Chondrocyte (in vitro differentiated cells): ENCODE data around the gene CETN1. TPM values are rescaled to one million over a fixed set of nuclear protein-coding genes. Genes with fewer than 3 reads are reported as not detected.

Experiments used
- DNase-seq: peaks from one replicate; pipeline ENCODE4 v3.0.0; 2021; ENCODE audit warnings: mixed read lengths, low spot score
- H3K27ac Mint-ChIP-seq: one replicate; pipeline ENCODE4 v1.8.0; 2021; ENCODE audit warnings: mild to moderate bottlenecking, moderate library complexity, mixed read lengths; ENCODE audit not compliant: unreplicated experiment
- H3K27me3 Mint-ChIP-seq: 2 replicates; pipeline ENCODE4 v1.8.0; 2021; ENCODE audit warnings: low read depth, mixed read lengths
- H3K36me3 Mint-ChIP-seq: 2 replicates; pipeline ENCODE4 v1.8.0; 2021; ENCODE audit warnings: low read depth, mixed read lengths
- H3K4me1 Mint-ChIP-seq: 2 replicates; pipeline ENCODE4 v1.8.0; 2021; ENCODE audit warnings: low read depth, mild to moderate bottlenecking, mixed read lengths
- H3K4me3 Mint-ChIP-seq: one replicate; pipeline ENCODE4 v1.8.0; 2021; ENCODE audit warnings: mild to moderate bottlenecking, moderate library complexity, mixed read lengths; ENCODE audit not compliant: unreplicated experiment
- H3K9me3 Mint-ChIP-seq: 2 replicates; pipeline ENCODE4 v1.8.0; 2021; ENCODE audit warnings: low read depth, mixed read lengths
- long read RNA-seq: library from polyadenylated mRNA; stranded (forward); transcript quantifications from one replicate; pipeline ENCODE4 v2.0.0, GENCODE V29; 2021
- total RNA-seq: library from RNA; stranded (reverse); gene quantifications from 3 replicates; pipeline ENCODE4 v1.2.1, GENCODE V29; 2021
- TF ChIP-seq, protein P1 (sequence below): fragments of 200-600 bp; sonication (generic); IDR thresholded peaks from 2 replicates; pipeline ENCODE4 v1.5.0; 2021; ENCODE audit warnings: antibody characterized with exemption, mild to moderate bottlenecking, moderate library complexity

Gene CETN1
- total RNA-seq, result not detected in 3 replicates
- long read RNA-seq, result 0 reads

DNA sequence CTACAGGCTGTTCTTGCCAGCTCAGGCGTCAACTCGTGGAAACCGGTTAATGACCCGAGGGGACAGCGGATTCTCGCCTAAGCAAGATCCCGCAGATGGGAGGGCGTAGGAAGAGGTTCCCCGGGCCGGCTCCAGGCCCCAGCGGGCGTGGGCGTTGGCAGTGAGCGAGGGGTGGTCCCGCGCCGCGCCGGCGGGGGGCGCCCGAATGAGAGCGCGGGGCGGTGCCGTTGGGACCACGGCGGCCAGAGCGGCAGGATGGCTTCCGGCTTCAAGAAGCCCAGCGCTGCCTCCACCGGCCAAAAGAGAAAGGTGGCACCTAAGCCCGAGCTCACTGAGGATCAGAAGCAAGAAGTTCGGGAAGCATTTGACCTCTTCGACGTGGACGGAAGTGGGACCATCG, at the start of gene CETN1:
Gene CETN1, plus strand, starts transcription at position 227 of the 400 bp plus-strand sequence. Its CDS starts 29 bp downstream, at position 256.
- Mint-ChIP-seq H3K36me3 (peaks cover 1% of the 10 kb centered on the region), H3K9me3 (peaks cover 4% of the 10 kb centered on the region), H3K27me3 (no peaks in the 10 kb centered on the region), H3K27ac (no peak within 1 kb of the TSS), H3K4me1 (no peaks in the 10 kb centered on the region), H3K4me3 (no peak within 1 kb of the TSS)
- TF ChIP-seq, protein P1, sequence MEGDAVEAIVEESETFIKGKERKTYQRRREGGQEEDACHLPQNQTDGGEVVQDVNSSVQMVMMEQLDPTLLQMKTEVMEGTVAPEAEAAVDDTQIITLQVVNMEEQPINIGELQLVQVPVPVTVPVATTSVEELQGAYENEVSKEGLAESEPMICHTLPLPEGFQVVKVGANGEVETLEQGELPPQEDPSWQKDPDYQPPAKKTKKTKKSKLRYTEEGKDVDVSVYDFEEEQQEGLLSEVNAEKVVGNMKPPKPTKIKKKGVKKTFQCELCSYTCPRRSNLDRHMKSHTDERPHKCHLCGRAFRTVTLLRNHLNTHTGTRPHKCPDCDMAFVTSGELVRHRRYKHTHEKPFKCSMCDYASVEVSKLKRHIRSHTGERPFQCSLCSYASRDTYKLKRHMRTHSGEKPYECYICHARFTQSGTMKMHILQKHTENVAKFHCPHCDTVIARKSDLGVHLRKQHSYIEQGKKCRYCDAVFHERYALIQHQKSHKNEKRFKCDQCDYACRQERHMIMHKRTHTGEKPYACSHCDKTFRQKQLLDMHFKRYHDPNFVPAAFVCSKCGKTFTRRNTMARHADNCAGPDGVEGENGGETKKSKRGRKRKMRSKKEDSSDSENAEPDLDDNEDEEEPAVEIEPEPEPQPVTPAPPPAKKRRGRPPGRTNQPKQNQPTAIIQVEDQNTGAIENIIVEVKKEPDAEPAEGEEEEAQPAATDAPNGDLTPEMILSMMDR, result no peak
- no peak for DNase-seq

DNA sequence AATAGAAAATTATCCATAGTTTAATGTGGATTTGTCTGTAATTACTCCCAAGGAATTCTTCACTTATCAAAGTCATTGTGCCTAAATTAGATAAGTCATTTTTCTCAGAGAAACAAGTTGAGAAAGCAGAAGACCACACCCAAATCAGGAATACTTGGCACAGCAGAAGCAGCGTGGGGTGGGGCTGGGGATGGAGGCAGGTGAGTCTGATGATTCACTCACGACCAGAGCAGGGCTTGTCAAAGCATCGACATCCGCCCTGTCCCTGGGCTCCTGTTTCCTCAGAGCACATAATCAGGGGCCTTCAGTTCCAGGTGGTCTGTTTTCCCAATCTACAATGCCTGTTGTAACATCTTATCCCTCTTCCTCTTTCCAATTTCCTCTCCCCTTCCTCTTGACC, 48.2 kb upstream of the CETN1 start:
- H3K4me1 Mint-ChIP-seq, result peaks cover 10% of the 10 kb centered on the region
- peaks cover under 1% of the 10 kb centered on the region for H3K36me3 Mint-ChIP-seq
- DNase-seq, result no peak
- TF ChIP-seq, protein P1, result no peak
- H3K9me3 Mint-ChIP-seq, result no peaks in the 10 kb centered on the region
- H3K27ac Mint-ChIP-seq, result no peak overlapping the region
- H3K27me3 Mint-ChIP-seq, result no peaks in the 10 kb centered on the region
- H3K4me3 Mint-ChIP-seq, result no peak overlapping the region

DNA sequence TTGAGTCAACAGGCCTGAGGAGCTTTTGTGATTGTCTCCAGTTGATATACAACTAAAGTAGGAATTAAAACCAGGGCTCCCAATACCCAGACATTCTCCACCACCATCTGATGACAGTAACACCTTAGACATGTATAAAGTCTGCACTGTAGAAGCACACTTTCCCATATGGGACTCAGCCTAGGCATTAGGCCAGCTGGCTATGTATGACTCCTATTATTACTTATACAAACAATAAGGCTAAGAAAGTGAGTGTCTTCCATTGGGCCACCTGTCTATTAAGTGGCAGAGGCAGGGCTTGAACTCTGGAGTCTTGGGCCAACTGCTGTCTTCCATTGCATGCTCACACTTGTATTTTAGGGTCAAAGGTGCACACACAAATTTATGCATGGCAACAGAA, 47.5 kb upstream of the CETN1 start:
- Mint-ChIP-seq H3K4me3 (no peak overlapping the region), H3K27me3 (no peaks in the 10 kb centered on the region), H3K4me1 (peaks cover 4% of the 10 kb centered on the region), H3K27ac (no peak overlapping the region), H3K9me3 (no peaks in the 10 kb centered on the region), H3K36me3 (peaks cover 2% of the 10 kb centered on the region)
- TF ChIP-seq, protein P1, result no peak
- DNase-seq, result no peak

DNA sequence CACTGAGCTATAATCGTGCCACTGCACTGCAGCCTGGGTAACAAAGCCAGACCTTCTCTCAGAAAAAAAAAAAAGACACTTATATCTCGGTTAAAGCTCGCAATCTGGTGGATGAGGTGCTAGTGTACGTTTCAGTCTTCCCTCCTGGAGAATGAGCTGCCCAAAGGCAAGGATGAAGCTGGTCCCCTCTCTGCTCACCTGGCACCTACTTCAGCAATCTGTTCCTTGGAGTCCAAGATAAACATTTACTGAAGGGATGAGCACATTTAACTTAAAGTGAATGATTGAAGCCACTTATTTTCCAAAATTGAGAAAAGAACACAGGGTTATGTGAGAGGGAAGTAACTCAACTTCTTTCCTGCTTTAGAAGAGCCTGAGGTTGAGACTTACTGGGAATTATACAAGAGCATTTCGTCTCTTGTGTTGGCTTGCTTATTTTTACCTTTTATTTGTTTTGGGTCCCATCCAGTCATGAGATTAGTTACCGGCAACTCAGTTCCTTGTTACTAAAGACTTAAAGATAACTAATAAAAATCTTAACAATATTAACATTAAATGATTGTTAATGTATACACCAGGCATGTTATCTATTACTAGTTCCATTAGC, 46.1 kb upstream of the CETN1 start:
- Mint-ChIP-seq H3K27ac (no peak overlapping the region), H3K27me3 (no peaks in the 10 kb centered on the region), H3K9me3 (no peaks in the 10 kb centered on the region), H3K36me3 (peaks cover 2% of the 10 kb centered on the region), H3K4me3 (no peak overlapping the region), H3K4me1 (no peaks in the 10 kb centered on the region)
- DNase-seq, result no peak
- TF ChIP-seq, protein P1, result no peak

DNA sequence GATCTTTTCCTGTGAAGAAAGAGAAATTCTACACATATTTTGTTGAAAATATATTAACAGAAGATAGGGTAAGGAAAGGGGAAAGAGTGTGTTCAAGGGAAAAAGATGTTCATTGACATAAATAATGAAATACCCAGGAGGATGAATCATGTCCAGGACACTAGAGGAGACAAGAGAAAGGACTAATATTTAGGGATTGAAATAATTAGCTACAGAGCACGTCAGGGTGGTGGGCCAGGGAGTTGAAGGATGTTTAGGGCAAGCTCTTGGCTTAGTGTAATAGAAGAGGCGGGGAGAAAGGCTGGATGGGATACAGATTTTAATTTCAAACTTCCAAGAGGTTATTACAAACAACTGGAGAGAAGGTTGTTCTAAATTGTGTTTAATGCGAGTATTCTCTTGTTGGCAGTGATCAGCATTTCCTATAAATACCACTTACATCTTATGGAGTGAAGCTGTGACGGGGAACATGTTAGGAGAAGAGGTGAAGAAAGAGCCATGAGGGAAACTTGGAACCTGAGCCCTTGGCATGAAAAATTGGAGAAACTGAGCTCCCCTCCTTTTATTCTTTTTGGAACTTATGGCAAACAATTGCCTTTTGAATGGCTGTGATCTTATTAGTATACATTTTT, 36.6 kb upstream of the CETN1 start:
- TF ChIP-seq, protein P1, result no peak
- Mint-ChIP-seq H3K4me1 (no peaks in the 10 kb centered on the region), H3K27ac (no peak overlapping the region), H3K27me3 (peaks cover 6% of the 10 kb centered on the region), H3K4me3 (no peak overlapping the region), H3K9me3 (no peaks in the 10 kb centered on the region), H3K36me3 (no peaks in the 10 kb centered on the region)
- DNase-seq, result no peak
